DND-41 (cell line): ENCODE data around the gene PAK3.

Experiments used
- ATAC-seq: fragments of 200-7000 bp; cut with Tn5 transposase; 3 replicates; pipeline ENCODE4 v1.9.1; 2021; ENCODE audit warnings: low read depth; ENCODE audit not compliant: insufficient read depth
- DNase-seq: peaks from one replicate; pipeline ENCODE4 v3.0.0-alpha.2; 2020
- H2AFZ ChIP-seq: 2 replicates; pipeline ENCODE4 v1.6.0; 2012; ENCODE audit warnings: low read depth, low read length
- H3K27ac ChIP-seq: 2 replicates; pipeline ENCODE4 v1.5.1; 2012; ENCODE audit warnings: low read length, inconsistent platforms
- H3K27me3 ChIP-seq: fragments of 200-600 bp; sonication (generic); 2 replicates; pipeline ENCODE4 v1.6.0; 2012; ENCODE audit warnings: low read length, mild to moderate bottlenecking, inconsistent platforms; ENCODE audit not compliant: insufficient read depth, poor library complexity
- H3K36me3 ChIP-seq: 2 replicates; pipeline ENCODE4 v1.5.1; 2012; ENCODE audit warnings: low read length, inconsistent platforms; ENCODE audit not compliant: insufficient read depth
- H3K4me1 ChIP-seq: 2 replicates; pipeline ENCODE4 v1.5.1; 2012; ENCODE audit warnings: mild to moderate bottlenecking, low read length; ENCODE audit not compliant: insufficient read depth
- H3K4me2 ChIP-seq: 2 replicates; pipeline ENCODE4 v1.6.0; 2012; ENCODE audit warnings: mild to moderate bottlenecking, moderate library complexity, low read length, inconsistent platforms; ENCODE audit not compliant: insufficient read depth
- H3K4me3 ChIP-seq, 2 experiments: fragments of 200-600 bp in 1 of 2; shearing (Covaris generic) in 1 of 2; 2 replicates each; pipeline ENCODE4 v1.5.1; 2012 to 2016; ENCODE audit warnings: inconsistent platforms in 2 of 2, low read length in 2 of 2, mild to moderate bottlenecking in 2 of 2, low read depth in 1 of 2, moderate library complexity in 1 of 2
- H3K79me2 ChIP-seq: 2 replicates; pipeline ENCODE4 v1.6.0; 2012; ENCODE audit warnings: low read length, inconsistent platforms; ENCODE audit not compliant: insufficient read depth
- H3K9ac ChIP-seq: 2 replicates; pipeline ENCODE4 v1.6.0; 2012; ENCODE audit warnings: low read depth, mild to moderate bottlenecking, inconsistent platforms, low read length, moderate library complexity
- H3K9me3 ChIP-seq: 2 replicates; pipeline ENCODE4 v1.5.1; 2012; ENCODE audit warnings: low read length, moderate library complexity, mild to moderate bottlenecking, inconsistent platforms; ENCODE audit not compliant: insufficient read depth, severe bottlenecking
- H4K20me1 ChIP-seq: 2 replicates; pipeline ENCODE4 v1.6.0; 2012; ENCODE audit warnings: low read length; ENCODE audit not compliant: insufficient read depth
- EZH2 ChIP-seq: IDR thresholded peaks from 3 replicates; pipeline ENCODE4 v1.6.1; 2012; ENCODE audit warnings: borderline replicate concordance, low read depth, mild to moderate bottlenecking, moderate library complexity, low read length, inconsistent platforms; ENCODE audit not compliant: severe bottlenecking
- TF ChIP-seq, protein P1 (sequence below): IDR thresholded peaks from 2 replicates; pipeline ENCODE4 v1.5.1; 2012; ENCODE audit warnings: borderline replicate concordance, low read length, moderate library complexity, mild to moderate bottlenecking; ENCODE audit not compliant: poor library complexity, severe bottlenecking; ENCODE audit errors: extremely low read depth

PAK3 gene

DNA sequence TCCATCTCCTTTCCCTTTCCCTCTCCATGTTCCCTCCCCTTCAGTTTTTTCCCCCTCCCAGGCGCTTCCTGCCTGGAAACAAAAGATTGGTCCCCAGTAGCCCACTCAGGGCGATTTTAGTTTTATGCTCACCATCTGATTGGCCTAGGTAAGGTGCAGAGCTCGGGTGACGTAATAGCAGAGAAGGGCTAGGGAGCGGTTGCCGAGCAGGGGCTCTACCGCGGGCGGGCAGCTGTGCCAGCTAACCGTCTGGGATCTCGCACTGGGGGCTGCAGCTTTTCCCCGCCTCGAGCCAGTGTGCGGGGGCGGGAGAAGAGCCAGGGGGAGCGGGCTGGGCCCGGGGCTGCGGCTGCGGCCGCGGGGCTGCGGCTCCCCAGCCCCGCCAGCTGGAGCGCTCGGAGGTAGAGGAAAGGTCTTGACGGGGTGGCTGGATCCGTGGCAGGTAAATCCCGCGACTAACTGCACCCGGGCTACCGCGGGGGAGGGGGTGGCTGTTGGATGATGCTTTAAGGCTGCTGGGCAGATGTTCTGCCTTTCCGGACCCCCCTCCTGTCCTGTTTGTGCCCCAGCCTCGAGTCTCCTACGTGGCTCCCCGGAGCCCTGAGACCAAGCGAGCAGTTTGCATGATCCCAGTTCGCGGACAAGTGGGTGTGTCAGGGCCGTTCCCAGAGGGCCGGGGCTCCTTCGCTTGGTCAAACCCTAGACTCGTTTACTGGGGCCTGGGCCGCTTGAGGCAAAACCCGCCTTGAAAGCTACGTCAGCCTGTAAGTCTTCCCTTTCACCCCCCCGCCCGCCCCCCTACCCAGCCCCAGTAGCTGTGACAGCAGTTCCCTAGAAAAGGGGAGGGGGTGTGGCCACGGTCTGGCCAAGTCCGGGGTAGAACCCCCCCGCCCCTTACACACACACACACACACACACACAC is at the start of gene PAK3:
Gene PAK3 (plus strand): TSS at position 218 of the 922 bp plus-strand sequence. CDS start 26,913 bp downstream, outside the sequence.
- no peaks in the 10 kb centered on the region for H3K9me3 ChIP-seq
- no peaks in the 10 kb centered on the region for H3K36me3 ChIP-seq
- no peak within 1 kb of the TSS for H3K4me3 ChIP-seq
- ATAC-seq = no peak
- TF ChIP-seq, protein P1, sequence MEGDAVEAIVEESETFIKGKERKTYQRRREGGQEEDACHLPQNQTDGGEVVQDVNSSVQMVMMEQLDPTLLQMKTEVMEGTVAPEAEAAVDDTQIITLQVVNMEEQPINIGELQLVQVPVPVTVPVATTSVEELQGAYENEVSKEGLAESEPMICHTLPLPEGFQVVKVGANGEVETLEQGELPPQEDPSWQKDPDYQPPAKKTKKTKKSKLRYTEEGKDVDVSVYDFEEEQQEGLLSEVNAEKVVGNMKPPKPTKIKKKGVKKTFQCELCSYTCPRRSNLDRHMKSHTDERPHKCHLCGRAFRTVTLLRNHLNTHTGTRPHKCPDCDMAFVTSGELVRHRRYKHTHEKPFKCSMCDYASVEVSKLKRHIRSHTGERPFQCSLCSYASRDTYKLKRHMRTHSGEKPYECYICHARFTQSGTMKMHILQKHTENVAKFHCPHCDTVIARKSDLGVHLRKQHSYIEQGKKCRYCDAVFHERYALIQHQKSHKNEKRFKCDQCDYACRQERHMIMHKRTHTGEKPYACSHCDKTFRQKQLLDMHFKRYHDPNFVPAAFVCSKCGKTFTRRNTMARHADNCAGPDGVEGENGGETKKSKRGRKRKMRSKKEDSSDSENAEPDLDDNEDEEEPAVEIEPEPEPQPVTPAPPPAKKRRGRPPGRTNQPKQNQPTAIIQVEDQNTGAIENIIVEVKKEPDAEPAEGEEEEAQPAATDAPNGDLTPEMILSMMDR = no peak
- no peaks in the 10 kb centered on the region for H3K4me1 ChIP-seq
- H3K4me2 ChIP-seq = no peak within 1 kb of the TSS
- DNase-seq = no peak
- no peaks in the 10 kb centered on the region for H3K79me2 ChIP-seq
- no peaks in the 10 kb centered on the region for H3K27me3 ChIP-seq
- H3K9ac ChIP-seq = no peak within 1 kb of the TSS
- no peak within 1 kb of the TSS for H3K27ac ChIP-seq
- no peaks in the 10 kb centered on the region for H4K20me1 ChIP-seq
- no peak within 1 kb of the TSS for H2AFZ ChIP-seq

DNA sequence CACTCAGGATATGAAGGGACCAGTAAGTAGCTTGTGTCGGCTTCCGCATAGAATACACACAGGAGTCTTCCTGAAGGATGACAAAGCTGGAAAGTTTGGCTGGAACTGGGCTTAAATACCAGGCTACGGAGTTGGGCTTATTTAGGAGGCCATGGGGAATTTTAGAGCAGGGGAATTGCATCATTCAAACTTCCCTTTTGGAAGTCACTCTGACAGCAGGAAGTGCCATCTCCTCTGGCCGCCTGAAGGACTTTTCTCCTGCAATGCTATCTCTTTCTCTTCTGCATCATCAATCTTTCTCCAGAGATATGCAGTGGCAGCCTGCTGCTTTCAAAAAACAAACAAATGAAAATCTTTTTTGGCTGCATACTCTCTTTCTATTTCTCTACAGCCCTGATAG is 48.4 kb upstream of the PAK3 start:
- H3K27me3 ChIP-seq = no peaks in the 10 kb centered on the region
- ATAC-seq = no peak

DNA sequence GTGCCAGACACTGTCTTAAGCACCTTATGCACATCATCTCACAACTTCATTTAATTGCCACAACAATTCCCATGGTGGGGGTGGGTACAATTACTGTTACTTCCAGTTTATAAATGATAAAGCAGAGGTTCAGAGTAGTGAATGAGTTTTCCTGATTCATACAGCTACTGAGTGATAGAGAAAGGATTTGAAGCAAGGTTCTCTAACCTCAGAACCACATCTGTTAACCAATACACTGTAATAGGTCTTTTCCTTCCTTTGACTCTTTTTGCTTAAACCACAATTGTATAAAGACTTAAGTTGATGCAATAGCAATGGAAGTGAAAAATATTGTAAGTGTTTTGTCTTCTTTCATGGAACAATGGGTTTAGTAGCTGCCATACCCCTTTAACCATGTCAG is 43.5 kb upstream of the PAK3 start:
- Histone ChIP-seq H3K36me3 (no peaks in the 10 kb centered on the region), H3K27ac (no peak overlapping the region), H3K4me1 (no peaks in the 10 kb centered on the region), H3K9me3 (no peaks in the 10 kb centered on the region), H4K20me1 (no peaks in the 10 kb centered on the region), H3K4me2 (no peak overlapping the region), H3K79me2 (no peaks in the 10 kb centered on the region), H3K9ac (no peak overlapping the region), H3K27me3 (no peaks in the 10 kb centered on the region), H3K4me3 (no peak overlapping the region), H2AFZ (no peak overlapping the region)
- ATAC-seq (no peak), DNase-seq (no peak)
- TF ChIP-seq, protein P1 = no peak
- no peak for TF ChIP-seq EZH2

More for the DNA sequence above, 48.4 kb upstream of the PAK3 start:
- no peaks in the 10 kb centered on the region for H3K36me3 ChIP-seq
- H3K4me2 ChIP-seq = no peak overlapping the region
- no peaks in the 10 kb centered on the region for H3K4me1 ChIP-seq
- H4K20me1 ChIP-seq = no peaks in the 10 kb centered on the region
- no peak overlapping the region for H3K27ac ChIP-seq
- H2AFZ ChIP-seq = no peak overlapping the region
- no peak for DNase-seq
- H3K79me2 ChIP-seq = no peaks in the 10 kb centered on the region
- no peak overlapping the region for H3K4me3 ChIP-seq
- H3K9me3 ChIP-seq = no peaks in the 10 kb centered on the region
- H3K9ac ChIP-seq = no peak overlapping the region
- no peak for TF ChIP-seq EZH2
- TF ChIP-seq, protein P1 = no peak
